Gastrocnemius medialis (tissue), 4 donors: ENCODE results near the gene PHF12.

Experiments
- POLR2A ChIP-seq, 2 donors: fragments of 450-650 bp; IDR thresholded peaks; one replicate each; pipeline ENCODE4 v1.6.1; 2017; ENCODE audit warnings: antibody characterized with exemption in 2 of 2, mild to moderate bottlenecking in 2 of 2, moderate library complexity in 2 of 2
- TF ChIP-seq, protein P1 (sequence below), 5 experiments: fragments of 450-650 bp in 3 of 5; fragments of 200-600 bp in 2 of 5; sonication (generic) in 2 of 5; IDR thresholded peaks in 4 of 5; conservative IDR thresholded peaks in 1 of 5; 1 replicate in 4 of 5; 2 replicates in 1 of 5; pipeline ENCODE4 v1.5.1; 2016 to 2019; ENCODE audit warnings: antibody characterized with exemption in 5 of 5, mild to moderate bottlenecking in 3 of 5, moderate library complexity in 3 of 5

DNA sequence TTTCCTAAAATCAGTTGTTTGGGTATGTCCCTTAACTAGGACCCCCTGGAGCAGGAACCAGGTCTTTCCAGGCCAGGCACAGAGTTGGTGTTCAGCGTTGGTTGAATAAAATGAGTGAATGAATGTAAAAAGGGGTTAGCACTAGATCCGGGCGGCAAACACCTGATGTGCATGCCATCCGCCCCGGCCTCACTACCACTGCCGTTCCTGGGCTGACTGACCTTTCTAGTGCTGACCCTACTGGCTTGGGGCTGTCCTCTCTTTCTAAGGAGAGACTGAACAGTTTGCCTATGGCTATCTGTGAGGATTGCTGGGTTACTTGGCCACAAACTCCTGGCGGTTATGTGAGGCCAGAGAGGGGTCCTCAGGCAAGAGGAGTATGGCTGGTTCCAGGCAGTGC lies 10.1 kb upstream of the PHF12 start:
- TF ChIP-seq, protein P1, sequence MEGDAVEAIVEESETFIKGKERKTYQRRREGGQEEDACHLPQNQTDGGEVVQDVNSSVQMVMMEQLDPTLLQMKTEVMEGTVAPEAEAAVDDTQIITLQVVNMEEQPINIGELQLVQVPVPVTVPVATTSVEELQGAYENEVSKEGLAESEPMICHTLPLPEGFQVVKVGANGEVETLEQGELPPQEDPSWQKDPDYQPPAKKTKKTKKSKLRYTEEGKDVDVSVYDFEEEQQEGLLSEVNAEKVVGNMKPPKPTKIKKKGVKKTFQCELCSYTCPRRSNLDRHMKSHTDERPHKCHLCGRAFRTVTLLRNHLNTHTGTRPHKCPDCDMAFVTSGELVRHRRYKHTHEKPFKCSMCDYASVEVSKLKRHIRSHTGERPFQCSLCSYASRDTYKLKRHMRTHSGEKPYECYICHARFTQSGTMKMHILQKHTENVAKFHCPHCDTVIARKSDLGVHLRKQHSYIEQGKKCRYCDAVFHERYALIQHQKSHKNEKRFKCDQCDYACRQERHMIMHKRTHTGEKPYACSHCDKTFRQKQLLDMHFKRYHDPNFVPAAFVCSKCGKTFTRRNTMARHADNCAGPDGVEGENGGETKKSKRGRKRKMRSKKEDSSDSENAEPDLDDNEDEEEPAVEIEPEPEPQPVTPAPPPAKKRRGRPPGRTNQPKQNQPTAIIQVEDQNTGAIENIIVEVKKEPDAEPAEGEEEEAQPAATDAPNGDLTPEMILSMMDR (IDR thresholded peaks at IDR 0.05 in 4 of 5, conservative IDR thresholded peaks at IDR 0.05 in 1 of 5): no peak
- TF ChIP-seq POLR2A (IDR thresholded peaks at IDR 0.05): no peak
